Measurements from ENCODE around the gene CLIC5. TPM values are rescaled to one million over a fixed set of nuclear protein-coding genes. Genes with fewer than 3 reads are reported as not detected.

The CLIC5 gene
- not detected in 2 replicates for total RNA-seq

DNA sequence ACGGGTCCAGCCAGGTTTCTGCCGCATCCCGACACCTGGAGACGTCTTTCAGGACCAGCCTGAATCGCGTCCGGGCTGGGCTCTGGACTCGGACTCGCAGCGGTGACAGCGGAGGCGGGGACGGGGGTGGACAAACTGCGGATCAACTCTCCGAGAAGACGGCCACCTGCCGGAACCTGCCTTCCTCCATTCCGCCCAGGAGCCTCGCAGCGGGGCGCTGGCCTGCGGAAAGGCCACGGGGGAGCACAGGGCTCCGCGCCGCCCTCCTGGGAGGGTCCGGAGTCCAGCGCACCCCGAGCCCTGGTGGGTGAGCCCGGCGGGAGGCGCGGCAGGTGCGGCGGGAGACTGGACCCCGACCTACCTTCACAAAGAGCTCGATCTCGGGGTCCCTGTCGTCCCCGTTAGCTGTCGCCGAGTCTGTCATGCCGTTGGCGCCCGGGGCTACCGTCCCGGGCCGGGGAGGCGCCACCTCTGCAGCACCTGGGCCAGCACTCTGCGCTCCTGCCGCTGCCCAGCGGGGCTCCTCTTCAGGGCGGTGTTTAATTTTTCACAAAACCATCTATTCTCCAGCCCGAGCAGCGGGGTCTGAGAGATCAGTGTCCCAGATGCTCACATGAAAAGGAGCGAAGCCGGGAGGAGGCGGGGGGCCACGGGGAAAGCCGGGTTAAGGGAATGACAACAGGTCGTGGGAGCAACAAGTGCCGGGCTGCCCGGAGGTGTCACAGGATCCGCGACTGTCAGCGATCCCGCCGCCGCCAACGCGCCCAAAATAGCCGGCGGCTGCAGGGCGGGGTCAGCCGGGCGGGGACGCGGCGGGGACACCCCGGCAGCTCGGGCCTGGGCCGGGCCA, at the start of gene CLIC5:
Gene CLIC5, minus strand, starts transcription at position 742 of the 850 bp plus-strand sequence. Its CDS starts 318 bp downstream, at position 424.
- FAIRE-seq: no peak
- no peak for TF ChIP-seq CTCF (IDR thresholded peaks at IDR 0.05; ENCODE audit: insufficient read depth, low read length, severe bottlenecking)
- Histone ChIP-seq H3K36me3 (ENCODE audit: control insufficient read depth, insufficient read depth, low read length) (no peaks in the 10 kb centered on the region), H3K27me3 (ENCODE audit: control insufficient read depth, insufficient read depth, low read length) (peaks cover 33% of the 10 kb centered on the region), H3K4me3 (ENCODE audit: low read depth, low read length) (peak within 1 kb of the TSS; percentile 15)
- no peak for DNase-seq (ENCODE audit: low read depth)

GRCh38 chr6:46062991-46063390, 47.3 kb upstream of the CLIC5 start:
- Histone ChIP-seq H3K4me3 (ENCODE audit: low read depth, low read length) (no peak overlapping the region), H3K27me3 (ENCODE audit: control insufficient read depth, insufficient read depth, low read length) (peaks cover 24% of the 10 kb centered on the region), H3K36me3 (ENCODE audit: control insufficient read depth, insufficient read depth, low read length) (no peaks in the 10 kb centered on the region)
- no peak for TF ChIP-seq CTCF (IDR thresholded peaks at IDR 0.05; ENCODE audit: insufficient read depth, low read length, severe bottlenecking)
- DNase-seq (ENCODE audit: low read depth): no peak
- FAIRE-seq: no peak

- no peaks in the 10 kb centered on the region for H3K36me3 ChIP-seq (ENCODE audit: control insufficient read depth, insufficient read depth, low read length)
- TF ChIP-seq CTCF (IDR thresholded peaks at IDR 0.05; ENCODE audit: insufficient read depth, low read length, severe bottlenecking): no peak
- peaks cover 26% of the 10 kb centered on the region for H3K27me3 ChIP-seq (ENCODE audit: control insufficient read depth, insufficient read depth, low read length)
- FAIRE-seq (no peak), DNase-seq (ENCODE audit: low read depth) (peak; percentile 83)
- no peak overlapping the region for H3K4me3 ChIP-seq (ENCODE audit: low read depth, low read length)
Observed at GRCh38 chr6:46062312-46062711, 46.7 kb upstream of the CLIC5 start.

DNA sequence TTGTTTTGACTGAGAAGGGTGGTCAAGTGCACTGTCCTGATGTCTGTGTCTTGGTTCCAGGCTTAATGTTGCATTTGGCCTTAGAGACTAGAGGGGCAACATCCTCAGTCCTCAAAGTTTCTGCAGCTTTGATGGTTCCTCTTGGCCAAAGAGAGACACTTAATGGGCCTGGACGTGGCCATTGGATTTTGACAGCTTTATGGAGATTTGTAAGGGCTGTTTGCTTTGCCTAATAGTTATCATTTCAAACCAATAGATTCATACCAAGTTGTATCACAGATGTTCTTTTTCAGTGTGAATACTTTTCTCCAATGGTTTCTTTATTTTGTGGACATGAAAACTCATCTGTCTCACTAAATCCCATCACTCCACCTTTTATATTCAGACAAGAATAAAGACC, 45.8 kb upstream of the CLIC5 start:
- TF ChIP-seq CTCF (IDR thresholded peaks at IDR 0.05; ENCODE audit: insufficient read depth, low read length, severe bottlenecking): no peak
- Histone ChIP-seq H3K36me3 (ENCODE audit: control insufficient read depth, insufficient read depth, low read length) (no peaks in the 10 kb centered on the region), H3K27me3 (ENCODE audit: control insufficient read depth, insufficient read depth, low read length) (peaks cover 24% of the 10 kb centered on the region), H3K4me3 (ENCODE audit: low read depth, low read length) (no peak overlapping the region)
- FAIRE-seq: no peak
- no peak for DNase-seq (ENCODE audit: low read depth)

GRCh38 chr6:46059608-46060007, 43.9 kb upstream of the CLIC5 start:
- H3K36me3 ChIP-seq (ENCODE audit: control insufficient read depth, insufficient read depth, low read length): no peaks in the 10 kb centered on the region
- no peak for TF ChIP-seq CTCF (IDR thresholded peaks at IDR 0.05; ENCODE audit: insufficient read depth, low read length, severe bottlenecking)
- no peak for DNase-seq (ENCODE audit: low read depth)
- H3K4me3 ChIP-seq (ENCODE audit: low read depth, low read length): no peak overlapping the region
- FAIRE-seq: no peak
- peaks cover 17% of the 10 kb centered on the region for H3K27me3 ChIP-seq (ENCODE audit: control insufficient read depth, insufficient read depth, low read length)
